Activated naive CD8-positive, alpha-beta T cell treated with anti-CD3 and anti-CD28 coated beads for 36 hours (primary cell): ENCODE data around the gene RPL27. TPM values are rescaled to one million over a fixed set of nuclear protein-coding genes. Genes with fewer than 3 reads are reported as not detected.

ENCODE experiments used
- DNase-seq: peaks from one replicate; pipeline ENCODE4 v3.0.0; 2021
- H3K27ac Mint-ChIP-seq: one replicate; pipeline ENCODE4 v1.8.0; 2022; ENCODE audit warnings: mild to moderate bottlenecking, moderate library complexity, mixed read lengths
- H3K27me3 Mint-ChIP-seq: one replicate; pipeline ENCODE4 v1.8.0; 2022; ENCODE audit warnings: mild to moderate bottlenecking, mixed read lengths
- H3K36me3 Mint-ChIP-seq: one replicate; pipeline ENCODE4 v1.8.0; 2021; ENCODE audit warnings: mild to moderate bottlenecking, mixed read lengths
- H3K4me1 Mint-ChIP-seq: one replicate; pipeline ENCODE4 v1.8.0; 2021; ENCODE audit warnings: mixed read lengths
- H3K4me3 Mint-ChIP-seq: one replicate; pipeline ENCODE4 v1.8.0; 2022; ENCODE audit warnings: mild to moderate bottlenecking, moderate library complexity, mixed read lengths
- H3K9me3 Mint-ChIP-seq: one replicate; pipeline ENCODE4 v1.8.0; 2022; ENCODE audit warnings: mixed read lengths
- total RNA-seq, 2 experiments: library from RNA; stranded (reverse); gene quantifications; one replicate each; pipeline ENCODE4 v1.2.3, GENCODE V29; 2021

RPL27 gene
- total RNA-seq, 2 experiments from 2014 or later = 1,508 to 1,555 TPM

GRCh38 chr17:43024407-43025289, 26.4 kb downstream of the RPL27 start, which contains the start of gene RND2:
Gene RND2, plus strand, starts transcription at chr17:43025231. Its CDS starts 117 bp downstream, at chr17:43025348.
- peak within 1 kb of the TSS; percentile 58 for H3K27ac Mint-ChIP-seq
- H3K36me3 Mint-ChIP-seq = no peaks in the 10 kb centered on the region
- peak within 1 kb of the TSS; percentile 81 for H3K4me3 Mint-ChIP-seq
- DNase-seq = peak; percentile 85
- no peaks in the 10 kb centered on the region for H3K9me3 Mint-ChIP-seq
- peaks cover 8% of the 10 kb centered on the region for H3K27me3 Mint-ChIP-seq
- H3K4me1 Mint-ChIP-seq = peaks cover 27% of the 10 kb centered on the region

GRCh38 chr17:43025290-43025657, 27.1 kb downstream of the RPL27 start:
- Mint-ChIP-seq H3K4me1 (peaks cover 21% of the 10 kb centered on the region), H3K27me3 (peaks cover 8% of the 10 kb centered on the region), H3K36me3 (no peaks in the 10 kb centered on the region), H3K9me3 (no peaks in the 10 kb centered on the region), H3K27ac (no peak overlapping the region), H3K4me3 (peak overlapping the region; percentile 65)
- no peak for DNase-seq

GRCh38 chr17:43025766-43026537, 27.7 kb downstream of the RPL27 start:
- DNase-seq = no peak
- no peaks in the 10 kb centered on the region for H3K36me3 Mint-ChIP-seq
- peak overlapping the region; percentile 65 for H3K4me3 Mint-ChIP-seq
- H3K9me3 Mint-ChIP-seq = no peaks in the 10 kb centered on the region
- H3K27ac Mint-ChIP-seq = no peak overlapping the region
- H3K27me3 Mint-ChIP-seq = peaks cover 8% of the 10 kb centered on the region
- peaks cover 16% of the 10 kb centered on the region for H3K4me1 Mint-ChIP-seq

- peaks cover 12% of the 10 kb centered on the region for H3K4me1 Mint-ChIP-seq
- H3K27ac Mint-ChIP-seq = no peak overlapping the region
- no peaks in the 10 kb centered on the region for H3K36me3 Mint-ChIP-seq
- peaks cover 8% of the 10 kb centered on the region for H3K27me3 Mint-ChIP-seq
- H3K4me3 Mint-ChIP-seq = no peak overlapping the region
- DNase-seq = no peak
- no peaks in the 10 kb centered on the region for H3K9me3 Mint-ChIP-seq
Observed at GRCh38 chr17:43026595-43026994, 28.4 kb downstream of the RPL27 start.

GRCh38 chr17:43027091-43028032, 29.1 kb downstream of the RPL27 start:
- H3K27me3 Mint-ChIP-seq = peaks cover 8% of the 10 kb centered on the region
- no peaks in the 10 kb centered on the region for H3K9me3 Mint-ChIP-seq
- H3K4me3 Mint-ChIP-seq = no peak overlapping the region
- H3K4me1 Mint-ChIP-seq = peaks cover 11% of the 10 kb centered on the region
- H3K27ac Mint-ChIP-seq = no peak overlapping the region
- DNase-seq = no peak
- no peaks in the 10 kb centered on the region for H3K36me3 Mint-ChIP-seq

GRCh38 chr17:43028221-43028861, 30.1 kb downstream of the RPL27 start:
- DNase-seq = no peak
- peaks cover 11% of the 10 kb centered on the region for H3K4me1 Mint-ChIP-seq
- no peak overlapping the region for H3K27ac Mint-ChIP-seq
- no peaks in the 10 kb centered on the region for H3K36me3 Mint-ChIP-seq
- no peaks in the 10 kb centered on the region for H3K9me3 Mint-ChIP-seq
- H3K27me3 Mint-ChIP-seq = peaks cover 8% of the 10 kb centered on the region
- no peak overlapping the region for H3K4me3 Mint-ChIP-seq

- H3K4me1 Mint-ChIP-seq = peaks cover 3% of the 10 kb centered on the region
- H3K27me3 Mint-ChIP-seq = peaks cover 3% of the 10 kb centered on the region
- no peak overlapping the region for H3K4me3 Mint-ChIP-seq
- H3K27ac Mint-ChIP-seq = no peak overlapping the region
- no peaks in the 10 kb centered on the region for H3K36me3 Mint-ChIP-seq
- no peaks in the 10 kb centered on the region for H3K9me3 Mint-ChIP-seq
- no peak for DNase-seq
Observed at GRCh38 chr17:43030137-43030767, 32.0 kb downstream of the RPL27 start.

GRCh38 chr17:43031666-43032065, 33.4 kb downstream of the RPL27 start:
- H3K9me3 Mint-ChIP-seq = no peaks in the 10 kb centered on the region
- H3K4me3 Mint-ChIP-seq = no peak overlapping the region
- no peak overlapping the region for H3K27ac Mint-ChIP-seq
- H3K36me3 Mint-ChIP-seq = no peaks in the 10 kb centered on the region
- H3K27me3 Mint-ChIP-seq = no peaks in the 10 kb centered on the region
- no peaks in the 10 kb centered on the region for H3K4me1 Mint-ChIP-seq
- DNase-seq = no peak

GRCh38 chr17:43033948-43034881, 36.0 kb downstream of the RPL27 start:
- Mint-ChIP-seq H3K4me1 (no peaks in the 10 kb centered on the region), H3K9me3 (no peaks in the 10 kb centered on the region), H3K27ac (no peak overlapping the region), H3K36me3 (no peaks in the 10 kb centered on the region), H3K27me3 (no peaks in the 10 kb centered on the region), H3K4me3 (no peak overlapping the region)
- no peak for DNase-seq

GRCh38 chr17:43034894-43035293, 36.7 kb downstream of the RPL27 start:
- Mint-ChIP-seq H3K27me3 (no peaks in the 10 kb centered on the region), H3K9me3 (no peaks in the 10 kb centered on the region), H3K36me3 (no peaks in the 10 kb centered on the region), H3K4me3 (no peak overlapping the region), H3K27ac (no peak overlapping the region), H3K4me1 (no peaks in the 10 kb centered on the region)
- no peak for DNase-seq

- no peak overlapping the region for H3K4me3 Mint-ChIP-seq
- no peaks in the 10 kb centered on the region for H3K27me3 Mint-ChIP-seq
- H3K9me3 Mint-ChIP-seq = no peaks in the 10 kb centered on the region
- peaks cover 3% of the 10 kb centered on the region for H3K36me3 Mint-ChIP-seq
- no peak for DNase-seq
- H3K27ac Mint-ChIP-seq = no peak overlapping the region
- H3K4me1 Mint-ChIP-seq = no peaks in the 10 kb centered on the region
Observed at GRCh38 chr17:43039646-43040045, 41.4 kb downstream of the RPL27 start.

GRCh38 chr17:43040655-43041054, 42.4 kb downstream of the RPL27 start:
- Mint-ChIP-seq H3K4me3 (no peak overlapping the region), H3K4me1 (no peaks in the 10 kb centered on the region), H3K27me3 (no peaks in the 10 kb centered on the region), H3K27ac (no peak overlapping the region), H3K9me3 (no peaks in the 10 kb centered on the region), H3K36me3 (peaks cover 5% of the 10 kb centered on the region)
- no peak for DNase-seq

- H3K36me3 Mint-ChIP-seq = peaks cover 11% of the 10 kb centered on the region
- H3K4me3 Mint-ChIP-seq = no peak overlapping the region
- no peaks in the 10 kb centered on the region for H3K27me3 Mint-ChIP-seq
- H3K9me3 Mint-ChIP-seq = no peaks in the 10 kb centered on the region
- DNase-seq = no peak
- no peak overlapping the region for H3K27ac Mint-ChIP-seq
- H3K4me1 Mint-ChIP-seq = no peaks in the 10 kb centered on the region
Observed at GRCh38 chr17:43042025-43042628, 43.9 kb downstream of the RPL27 start.
